BE2C (cell line): ENCODE results near the gene RXRA.

Source experiments
- DNase-seq: peaks from one replicate; pipeline ENCODE4 v3.0.0-alpha.2; 2020
- H3K27me3 ChIP-seq: fragments of 250-450 bp; sonication (Bioruptor Pico); 2 replicates; pipeline ENCODE4 v1.5.1; 2020; ENCODE audit warnings: mild to moderate bottlenecking
- H3K36me3 ChIP-seq: fragments of 250-450 bp; sonication (Bioruptor Pico); 2 replicates; pipeline ENCODE4 v1.5.1; 2020; ENCODE audit warnings: mild to moderate bottlenecking
- H3K4me1 ChIP-seq: fragments of 250-450 bp; sonication (Bioruptor Pico); 2 replicates; pipeline ENCODE4 v1.5.1; 2020
- H3K4me3 ChIP-seq: 2 replicates; pipeline ENCODE4 v1.5.1; 2011; ENCODE audit warnings: low read depth, low read length
- H3K9me3 ChIP-seq: fragments of 250-450 bp; sonication (Bioruptor Pico); 2 replicates; pipeline ENCODE4 v1.5.1; 2020
- CTCF ChIP-seq: IDR thresholded peaks from 2 replicates; pipeline ENCODE4 v1.5.1; 2012; ENCODE audit warnings: mild to moderate bottlenecking, low read depth, low read length

Gene RXRA

GRCh38 chr9:134438195-134438788 lies 112.0 kb downstream of the RXRA start:
- Histone ChIP-seq H3K4me3 (no peak overlapping the region), H3K9me3 (no peaks in the 10 kb centered on the region), H3K27me3 (no peaks in the 10 kb centered on the region), H3K36me3 (peaks cover 18% of the 10 kb centered on the region), H3K4me1 (peaks cover 48% of the 10 kb centered on the region)
- DNase-seq = no peak
- TF ChIP-seq CTCF = no peak

- Histone ChIP-seq H3K27me3 (no peaks in the 10 kb centered on the region), H3K4me3 (no peak overlapping the region), H3K9me3 (no peaks in the 10 kb centered on the region), H3K36me3 (peaks cover 10% of the 10 kb centered on the region), H3K4me1 (peaks cover 48% of the 10 kb centered on the region)
- no peak for TF ChIP-seq CTCF
- DNase-seq = no peak
Observed at GRCh38 chr9:134439368-134439784, 113.1 kb downstream of the RXRA start.

GRCh38 chr9:134440636-134441226 lies 114.5 kb downstream of the RXRA start:
- H3K4me3 ChIP-seq = no peak overlapping the region
- TF ChIP-seq CTCF = no peak
- peaks cover 10% of the 10 kb centered on the region for H3K36me3 ChIP-seq
- no peaks in the 10 kb centered on the region for H3K9me3 ChIP-seq
- no peaks in the 10 kb centered on the region for H3K27me3 ChIP-seq
- no peak for DNase-seq
- H3K4me1 ChIP-seq = peaks cover 44% of the 10 kb centered on the region

- H3K4me1 ChIP-seq = peaks cover 37% of the 10 kb centered on the region
- no peak for TF ChIP-seq CTCF
- H3K36me3 ChIP-seq = peaks cover 6% of the 10 kb centered on the region
- no peaks in the 10 kb centered on the region for H3K9me3 ChIP-seq
- no peaks in the 10 kb centered on the region for H3K27me3 ChIP-seq
- DNase-seq = no peak
- H3K4me3 ChIP-seq = no peak overlapping the region
Observed at GRCh38 chr9:134441227-134442084, 115.2 kb downstream of the RXRA start.

- Histone ChIP-seq H3K36me3 (no peaks in the 10 kb centered on the region), H3K4me1 (peaks cover 30% of the 10 kb centered on the region), H3K27me3 (no peaks in the 10 kb centered on the region), H3K9me3 (no peaks in the 10 kb centered on the region), H3K4me3 (peak overlapping the region; percentile 45; the same call in 1 of the 2 replicates)
- DNase-seq = peak; percentile 47
- TF ChIP-seq CTCF = no peak
Observed at GRCh38 chr9:134442085-134442474, 115.8 kb downstream of the RXRA start.
